ENCODE data around the gene RGMA.

Gene RGMA

DNA sequence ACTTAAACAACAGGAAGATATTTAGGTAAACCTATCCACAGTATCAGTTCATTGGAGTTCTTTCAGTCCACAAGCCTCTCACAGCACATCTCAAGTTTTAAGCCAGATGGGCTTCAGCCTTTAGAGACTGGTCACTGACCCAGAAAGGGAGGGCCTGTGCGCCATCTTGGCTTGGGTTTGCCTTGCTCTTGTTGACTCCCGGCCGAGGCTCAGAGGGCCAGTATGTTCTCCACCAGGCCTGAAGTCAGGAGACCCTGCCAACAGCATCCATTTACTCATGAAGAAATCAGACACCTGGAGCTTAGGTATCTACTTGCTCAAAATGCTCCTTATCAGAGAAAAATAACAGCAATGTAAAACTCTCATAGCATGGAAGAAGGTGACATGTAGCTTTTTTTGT, 6.2 kb downstream of the RGMA start:
- TF ChIP-seq PAX5 (IDR thresholded peaks at IDR 0.05; ENCODE audit: insufficient read depth, low read length, severe bottlenecking), result no peak
- TF ChIP-seq SPI1 (IDR thresholded peaks at IDR 0.05; ENCODE audit: low read depth, low read length), result no peak
- no peak for TF ChIP-seq POLR2A (IDR thresholded peaks at IDR 0.05; ENCODE audit: low read depth, low read length)
- DNase-seq (ENCODE audit: insufficient read length, low spot score), result no peak
- no peak for FAIRE-seq

GRCh38 chr15:93081399-93081798, 7.6 kb downstream of the RGMA start:
- TF ChIP-seq POLR2A (IDR thresholded peaks at IDR 0.05; ENCODE audit: low read depth, low read length), result no peak
- no peak for TF ChIP-seq POU2F2 (IDR thresholded peaks at IDR 0.05; ENCODE audit: low read depth, low read length)
- TF ChIP-seq PAX5 (IDR thresholded peaks at IDR 0.05; ENCODE audit: insufficient read depth, low read length, severe bottlenecking), result no peak
- TF ChIP-seq TAF1 (IDR thresholded peaks at IDR 0.05; ENCODE audit: low read depth, low read length), result no peak
- FAIRE-seq, result no peak
- DNase-seq (ENCODE audit: insufficient read length, low spot score), result no peak

GRCh38 chr15:93080451-93080850, 8.6 kb downstream of the RGMA start:
- DNase-seq (ENCODE audit: insufficient read length, low spot score) (no peak), FAIRE-seq (no peak)
- TF ChIP-seq SPI1 (IDR thresholded peaks at IDR 0.05; ENCODE audit: low read depth, low read length), result no peak
- no peak for TF ChIP-seq POU2F2 (IDR thresholded peaks at IDR 0.05; ENCODE audit: low read depth, low read length)
- TF ChIP-seq POLR2A (IDR thresholded peaks at IDR 0.05; ENCODE audit: low read depth, low read length), result no peak
- no peak for TF ChIP-seq POLR2AphosphoS5 (IDR thresholded peaks at IDR 0.05; ENCODE audit: low read depth, low read length)
- TF ChIP-seq PAX5 (IDR thresholded peaks at IDR 0.05; ENCODE audit: insufficient read depth, low read length, severe bottlenecking), result no peak
- no peak for TF ChIP-seq TAF1 (IDR thresholded peaks at IDR 0.05; ENCODE audit: low read depth, low read length)

GRCh38 chr15:93076875-93077274, 12.1 kb downstream of the RGMA start:
- DNase-seq (ENCODE audit: insufficient read length, low spot score), result no peak
- FAIRE-seq, result no peak
- no peak for TF ChIP-seq PAX5 (IDR thresholded peaks at IDR 0.05; ENCODE audit: insufficient read depth, low read length, severe bottlenecking)
- no peak for TF ChIP-seq SPI1 (IDR thresholded peaks at IDR 0.05; ENCODE audit: low read depth, low read length)
- no peak for TF ChIP-seq POLR2AphosphoS5 (IDR thresholded peaks at IDR 0.05; ENCODE audit: low read depth, low read length)
- TF ChIP-seq POU2F2 (IDR thresholded peaks at IDR 0.05; ENCODE audit: low read depth, low read length), result no peak

DNA sequence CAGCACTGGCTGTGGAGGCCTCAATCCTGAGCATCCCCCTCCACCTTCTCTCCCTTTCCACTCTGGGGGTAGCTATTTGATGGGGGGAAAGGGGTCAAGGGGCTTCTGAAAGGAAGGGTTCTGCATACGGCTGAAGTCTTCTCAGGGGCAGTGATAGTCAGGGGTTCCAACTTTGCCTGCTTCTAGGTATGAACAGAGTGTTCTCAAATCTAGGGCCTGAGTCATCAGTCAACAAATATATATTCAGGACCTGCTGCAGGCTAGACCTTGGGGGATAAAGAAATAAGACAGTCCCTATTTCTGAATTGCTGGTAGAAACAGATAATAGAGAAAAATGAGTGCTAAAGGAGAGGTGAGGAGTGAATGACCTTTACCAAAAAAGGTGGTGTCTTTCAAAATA, 12.8 kb downstream of the RGMA start:
- no peak for DNase-seq (ENCODE audit: insufficient read length, low spot score)
- no peak for FAIRE-seq
- TF ChIP-seq SPI1 (IDR thresholded peaks at IDR 0.05; ENCODE audit: low read depth, low read length) (no peak), POLR2A (IDR thresholded peaks at IDR 0.05; ENCODE audit: low read depth, low read length) (no peak), POLR2AphosphoS5 (IDR thresholded peaks at IDR 0.05; ENCODE audit: low read depth, low read length) (no peak), TAF1 (IDR thresholded peaks at IDR 0.05; ENCODE audit: low read depth, low read length) (no peak), PAX5 (IDR thresholded peaks at IDR 0.05; ENCODE audit: insufficient read depth, low read length, severe bottlenecking) (no peak), POU2F2 (IDR thresholded peaks at IDR 0.05; ENCODE audit: low read depth, low read length) (no peak)

DNA sequence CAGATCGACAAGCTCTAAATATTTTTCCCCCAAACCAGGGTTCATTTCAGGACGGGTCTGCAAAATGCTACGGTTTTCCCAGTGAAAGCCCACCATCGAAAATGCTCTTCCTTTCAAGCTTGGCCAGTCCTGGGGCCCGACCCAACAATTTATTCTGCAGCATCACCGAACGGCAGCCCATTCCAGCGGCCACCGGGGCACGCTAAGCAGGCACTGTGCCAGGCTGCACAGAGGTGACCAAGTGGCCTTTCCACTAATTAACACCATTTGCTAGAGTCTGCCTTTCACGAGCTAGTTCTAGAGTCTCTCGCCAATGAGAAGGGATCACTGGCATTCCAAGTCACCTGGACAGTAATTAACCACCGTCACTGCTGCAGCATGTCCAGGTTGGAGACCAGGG, 14.4 kb downstream of the RGMA start:
- TF ChIP-seq SPI1 (IDR thresholded peaks at IDR 0.05; ENCODE audit: low read depth, low read length), result no peak
- TF ChIP-seq POLR2AphosphoS5 (IDR thresholded peaks at IDR 0.05; ENCODE audit: low read depth, low read length), result no peak
- DNase-seq (ENCODE audit: insufficient read length, low spot score) (no peak), FAIRE-seq (no peak)

DNA sequence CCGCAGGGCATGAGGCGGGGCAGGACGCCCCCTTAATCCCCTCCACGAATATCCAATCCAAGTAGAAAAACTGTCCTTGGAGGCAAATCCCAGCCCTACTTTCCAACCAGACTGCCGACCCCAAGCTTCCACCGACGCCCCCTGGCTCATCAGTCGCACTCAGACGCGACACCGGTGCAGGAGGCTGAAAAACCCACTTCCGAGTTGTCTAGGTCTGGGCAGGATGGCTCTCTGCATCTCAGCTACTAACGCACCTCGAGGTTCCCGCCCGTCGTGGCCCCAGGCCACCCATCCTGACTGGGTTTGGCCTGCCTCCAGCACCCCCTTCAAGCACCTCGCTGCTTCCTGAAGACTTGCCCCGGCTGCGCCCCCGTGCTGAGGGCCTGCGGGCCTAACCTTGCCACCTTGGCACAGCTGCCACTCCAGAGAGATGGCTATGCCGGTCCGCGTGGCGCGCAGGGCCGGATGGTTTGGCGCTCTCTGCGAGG, 15.5 kb downstream of the RGMA start:
- TF ChIP-seq POLR2AphosphoS5 (IDR thresholded peaks at IDR 0.05; ENCODE audit: low read depth, low read length), result no peak
- no peak for TF ChIP-seq POU2F2 (IDR thresholded peaks at IDR 0.05; ENCODE audit: low read depth, low read length)
- no peak for TF ChIP-seq TAF1 (IDR thresholded peaks at IDR 0.05; ENCODE audit: low read depth, low read length)
- TF ChIP-seq PAX5 (IDR thresholded peaks at IDR 0.05; ENCODE audit: insufficient read depth, low read length, severe bottlenecking), result no peak
- TF ChIP-seq POLR2A (IDR thresholded peaks at IDR 0.05; ENCODE audit: low read depth, low read length), result no peak
- TF ChIP-seq SPI1 (IDR thresholded peaks at IDR 0.05; ENCODE audit: low read depth, low read length), result no peak
- FAIRE-seq (no peak), DNase-seq (ENCODE audit: insufficient read length, low spot score) (no peak)

GRCh38 chr15:93072411-93073394, 16.3 kb downstream of the RGMA start:
- FAIRE-seq, result no peak
- DNase-seq (ENCODE audit: insufficient read length, low spot score), result no peak

DNA sequence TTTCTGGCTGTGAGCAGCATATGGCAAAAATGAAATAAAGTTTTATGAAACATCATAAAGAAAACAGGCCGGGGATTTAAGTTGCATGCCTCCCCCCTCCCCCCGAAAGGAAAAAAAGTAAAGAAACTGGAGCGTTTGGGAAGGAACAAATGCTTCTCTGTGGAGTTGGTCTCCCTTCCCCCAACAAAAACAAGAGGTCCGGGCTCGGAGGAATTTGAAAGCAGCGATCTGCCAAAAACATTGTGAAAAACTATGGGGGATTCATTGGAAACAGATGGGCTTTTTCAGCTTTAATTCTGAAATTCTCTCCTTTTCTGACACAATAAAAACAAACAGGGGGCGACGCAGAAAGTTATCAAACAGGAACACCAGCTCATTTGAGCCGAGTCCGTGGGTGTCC, 17.0 kb downstream of the RGMA start:
- FAIRE-seq (no peak), DNase-seq (ENCODE audit: insufficient read length, low spot score) (no peak)

More at GRCh38 chr15:93072411-93073394, 16.3 kb downstream of the RGMA start:
- TF ChIP-seq TAF1 (IDR thresholded peaks at IDR 0.05; ENCODE audit: low read depth, low read length) (no peak), PAX5 (IDR thresholded peaks at IDR 0.05; ENCODE audit: insufficient read depth, low read length, severe bottlenecking) (no peak)

GRCh38 chr15:93071469-93071936, 17.5 kb downstream of the RGMA start:
- FAIRE-seq (no peak), DNase-seq (ENCODE audit: insufficient read length, low spot score) (no peak)
- TF ChIP-seq PAX5 (IDR thresholded peaks at IDR 0.05; ENCODE audit: insufficient read depth, low read length, severe bottlenecking) (no peak), POLR2A (IDR thresholded peaks at IDR 0.05; ENCODE audit: low read depth, low read length) (no peak), POLR2AphosphoS5 (IDR thresholded peaks at IDR 0.05; ENCODE audit: low read depth, low read length) (no peak), SPI1 (IDR thresholded peaks at IDR 0.05; ENCODE audit: low read depth, low read length) (no peak), TAF1 (IDR thresholded peaks at IDR 0.05; ENCODE audit: low read depth, low read length) (no peak), POU2F2 (IDR thresholded peaks at IDR 0.05; ENCODE audit: low read depth, low read length) (no peak)

More for the DNA sequence above, 17.0 kb downstream of the RGMA start:
- TF ChIP-seq POLR2A (IDR thresholded peaks at IDR 0.05; ENCODE audit: low read depth, low read length), result no peak
- TF ChIP-seq SPI1 (IDR thresholded peaks at IDR 0.05; ENCODE audit: low read depth, low read length), result no peak
- no peak for TF ChIP-seq TAF1 (IDR thresholded peaks at IDR 0.05; ENCODE audit: low read depth, low read length)
- no peak for TF ChIP-seq POU2F2 (IDR thresholded peaks at IDR 0.05; ENCODE audit: low read depth, low read length)
- TF ChIP-seq PAX5 (IDR thresholded peaks at IDR 0.05; ENCODE audit: insufficient read depth, low read length, severe bottlenecking), result no peak
- no peak for TF ChIP-seq POLR2AphosphoS5 (IDR thresholded peaks at IDR 0.05; ENCODE audit: low read depth, low read length)

Measured in GM12891 (cell line).